Gastroesophageal sphincter (tissue), 3 donors: ENCODE results near the gene TCF7L1.

Experiments used
- POLR2A ChIP-seq, 2 donors: fragments of 450-650 bp; IDR thresholded peaks; one replicate each; pipeline ENCODE4 v1.6.1; 2017; ENCODE audit warnings: antibody characterized with exemption in 2 of 2, mild to moderate bottlenecking in 2 of 2, moderate library complexity in 1 of 2
- TF ChIP-seq, protein P1 (sequence below), 4 experiments: fragments of 200-600 bp in 2 of 4; fragments of 450-650 bp in 2 of 4; sonication (generic) in 1 of 4; IDR thresholded peaks; one replicate each; pipeline ENCODE4 v1.5.1; 2017 to 2019; ENCODE audit warnings: antibody characterized with exemption in 4 of 4, mild to moderate bottlenecking in 2 of 4, moderate library complexity in 2 of 4

- TF ChIP-seq, protein P1, sequence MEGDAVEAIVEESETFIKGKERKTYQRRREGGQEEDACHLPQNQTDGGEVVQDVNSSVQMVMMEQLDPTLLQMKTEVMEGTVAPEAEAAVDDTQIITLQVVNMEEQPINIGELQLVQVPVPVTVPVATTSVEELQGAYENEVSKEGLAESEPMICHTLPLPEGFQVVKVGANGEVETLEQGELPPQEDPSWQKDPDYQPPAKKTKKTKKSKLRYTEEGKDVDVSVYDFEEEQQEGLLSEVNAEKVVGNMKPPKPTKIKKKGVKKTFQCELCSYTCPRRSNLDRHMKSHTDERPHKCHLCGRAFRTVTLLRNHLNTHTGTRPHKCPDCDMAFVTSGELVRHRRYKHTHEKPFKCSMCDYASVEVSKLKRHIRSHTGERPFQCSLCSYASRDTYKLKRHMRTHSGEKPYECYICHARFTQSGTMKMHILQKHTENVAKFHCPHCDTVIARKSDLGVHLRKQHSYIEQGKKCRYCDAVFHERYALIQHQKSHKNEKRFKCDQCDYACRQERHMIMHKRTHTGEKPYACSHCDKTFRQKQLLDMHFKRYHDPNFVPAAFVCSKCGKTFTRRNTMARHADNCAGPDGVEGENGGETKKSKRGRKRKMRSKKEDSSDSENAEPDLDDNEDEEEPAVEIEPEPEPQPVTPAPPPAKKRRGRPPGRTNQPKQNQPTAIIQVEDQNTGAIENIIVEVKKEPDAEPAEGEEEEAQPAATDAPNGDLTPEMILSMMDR (IDR thresholded peaks at IDR 0.05) = no peak
- no peak for TF ChIP-seq POLR2A (IDR thresholded peaks at IDR 0.05)
These were observed 12.8 kb upstream of the TCF7L1 start for GRCh38 chr2:85120363-85120762.
